D721Med (cell line): ENCODE results near the gene EXOSC7.

Experiments used
- DNase-seq: peaks from one replicate; pipeline ENCODE4 v3.0.0; 2011; ENCODE audit warnings: low spot score; ENCODE audit not compliant: insufficient read length
- FAIRE-seq: peaks from 2 replicates; lab custom pipeline; 2011; peaks lifted over from hg19 to GRCh38; lab: Jason Lieb, UNC
- CTCF ChIP-seq: IDR thresholded peaks from 2 replicates; pipeline ENCODE4 v1.5.1; 2012; ENCODE audit warnings: mild to moderate bottlenecking, control low read depth; ENCODE audit not compliant: insufficient read depth; ENCODE audit errors: missing control alignments

EXOSC7 gene

GRCh38 chr3:44976002-44976815 lies at the start of gene EXOSC7, which contains the start of gene ZDHHC3:
Gene EXOSC7 (plus strand): TSS chr3:44976244. CDS start chr3:44976278, 34 bp downstream.
Gene ZDHHC3 (minus strand): TSS chr3:44976174. CDS start chr3:44959436, 16,738 bp downstream.
- no peak for TF ChIP-seq CTCF
- FAIRE-seq (no peak), DNase-seq (peak; percentile 86)

GRCh38 chr3:44926921-44927320 lies 49.1 kb upstream of the EXOSC7 start:
- DNase-seq, result no peak
- TF ChIP-seq CTCF, result no peak
- FAIRE-seq, result no peak

GRCh38 chr3:44927371-44927770 lies 48.7 kb upstream of the EXOSC7 start:
- TF ChIP-seq CTCF, result no peak
- DNase-seq, result no peak
- FAIRE-seq, result no peak

GRCh38 chr3:44929782-44930181 lies 46.3 kb upstream of the EXOSC7 start:
- DNase-seq, result no peak
- TF ChIP-seq CTCF, result no peak
- no peak for FAIRE-seq

- DNase-seq (no peak), FAIRE-seq (no peak)
- TF ChIP-seq CTCF, result no peak
Measured at GRCh38 chr3:44930911-44931310, 45.1 kb upstream of the EXOSC7 start.

GRCh38 chr3:44931791-44932190 lies 44.3 kb upstream of the EXOSC7 start:
- DNase-seq (no peak), FAIRE-seq (no peak)
- TF ChIP-seq CTCF, result no peak

GRCh38 chr3:44932271-44932670 lies 43.8 kb upstream of the EXOSC7 start:
- TF ChIP-seq CTCF, result no peak
- DNase-seq (no peak), FAIRE-seq (no peak)
